Suprapubic skin (tissue), 4 donors: Measurements from ENCODE around the gene FBH1. TPM values are rescaled to one million over a fixed set of nuclear protein-coding genes. Genes with fewer than 3 reads are reported as not detected.
"Not testable (repeated sequence)": the region's sequence is repeated elsewhere in the genome, so short reads cannot be mapped to it uniquely, and the experiment has no call there.

Experiments used
- DNase-seq, 2 donors: peaks; one replicate each; pipeline ENCODE4 v3.0.0-alpha.2; 2019; ENCODE audit warnings: low spot score in 2 of 2
- H3K27ac ChIP-seq: fragments of 200-600 bp; sonication (generic); one replicate; pipeline ENCODE4 v1.5.1; 2019
- H3K27me3 ChIP-seq: fragments of 200-600 bp; sonication (generic); one replicate; pipeline ENCODE4 v1.5.1; 2019
- H3K36me3 ChIP-seq: fragments of 200-600 bp; sonication (generic); one replicate; pipeline ENCODE4 v1.5.1; 2019
- H3K4me1 ChIP-seq: fragments of 200-600 bp; sonication (generic); one replicate; pipeline ENCODE4 v1.5.1; 2019
- H3K4me3 ChIP-seq: fragments of 200-600 bp; sonication (generic); one replicate; pipeline ENCODE4 v1.5.1; 2019; ENCODE audit warnings: mild to moderate bottlenecking
- H3K9me3 ChIP-seq: fragments of 200-600 bp; sonication (generic); one replicate; pipeline ENCODE4 v1.5.1; 2019
- EP300 ChIP-seq: sonication (generic); formaldehyde crosslinking; IDR thresholded peaks from one replicate; pipeline ENCODE4 v1.6.1; 2017; ENCODE audit warnings: antibody characterized with exemption
- POLR2A ChIP-seq, 2 donors: fragments of 450-650 bp; IDR thresholded peaks; one replicate each; pipeline ENCODE4 v1.6.1; 2017; ENCODE audit warnings: antibody characterized with exemption in 2 of 2, mild to moderate bottlenecking in 2 of 2, moderate library complexity in 2 of 2
- POLR2AphosphoS5 ChIP-seq, 3 donors: sonication (generic); formaldehyde crosslinking; IDR thresholded peaks; one replicate each; pipeline ENCODE4 v1.6.1; 2017; ENCODE audit warnings: antibody characterized with exemption in 3 of 3
- WGBS: methylation state at CpG from one replicate; pipeline ENCODE4 v1.1.5; 2018; 5-methylcytosine and 5-hydroxymethylcytosine counted together
- total RNA-seq, 4 donors: library from RNA; depleted of rRNA; stranded (reverse); fragments of >200 nt; gene quantifications; one replicate each; pipeline ENCODE4 v1.1.0, GENCODE V29; 2016
- TF ChIP-seq, protein P1 (sequence below), 2 donors: fragments of 200-600 bp in 1 of 2; fragments of 450-650 bp in 1 of 2; sonication (generic) in 1 of 2; IDR thresholded peaks; one replicate each; pipeline ENCODE4 v1.5.1; 2016 to 2019; ENCODE audit warnings: antibody characterized with exemption in 2 of 2, mild to moderate bottlenecking in 1 of 2, moderate library complexity in 1 of 2

The FBH1 gene
- total RNA-seq, 4 donors from 2014 or later = 70.9 to 131 (median 90.6) TPM

GRCh38 chr10:5844345-5845055 lies 45.5 kb upstream of the FBH1 start:
- H3K4me3 ChIP-seq = no peak overlapping the region
- DNase-seq = no peak
- H3K36me3 ChIP-seq = no peaks in the 10 kb centered on the region
- H3K9me3 ChIP-seq = no peaks in the 10 kb centered on the region
- H3K27ac ChIP-seq = peak overlapping the region; percentile 29
- WGBS = 47% methylated on average over 13 of the region's 13 CpGs
- H3K27me3 ChIP-seq = no peaks in the 10 kb centered on the region
- no peak for TF ChIP-seq POLR2AphosphoS5 (IDR thresholded peaks at IDR 0.05)
- TF ChIP-seq EP300 = no peak
- TF ChIP-seq POLR2A (IDR thresholded peaks at IDR 0.05) = no peak
- TF ChIP-seq, protein P1, sequence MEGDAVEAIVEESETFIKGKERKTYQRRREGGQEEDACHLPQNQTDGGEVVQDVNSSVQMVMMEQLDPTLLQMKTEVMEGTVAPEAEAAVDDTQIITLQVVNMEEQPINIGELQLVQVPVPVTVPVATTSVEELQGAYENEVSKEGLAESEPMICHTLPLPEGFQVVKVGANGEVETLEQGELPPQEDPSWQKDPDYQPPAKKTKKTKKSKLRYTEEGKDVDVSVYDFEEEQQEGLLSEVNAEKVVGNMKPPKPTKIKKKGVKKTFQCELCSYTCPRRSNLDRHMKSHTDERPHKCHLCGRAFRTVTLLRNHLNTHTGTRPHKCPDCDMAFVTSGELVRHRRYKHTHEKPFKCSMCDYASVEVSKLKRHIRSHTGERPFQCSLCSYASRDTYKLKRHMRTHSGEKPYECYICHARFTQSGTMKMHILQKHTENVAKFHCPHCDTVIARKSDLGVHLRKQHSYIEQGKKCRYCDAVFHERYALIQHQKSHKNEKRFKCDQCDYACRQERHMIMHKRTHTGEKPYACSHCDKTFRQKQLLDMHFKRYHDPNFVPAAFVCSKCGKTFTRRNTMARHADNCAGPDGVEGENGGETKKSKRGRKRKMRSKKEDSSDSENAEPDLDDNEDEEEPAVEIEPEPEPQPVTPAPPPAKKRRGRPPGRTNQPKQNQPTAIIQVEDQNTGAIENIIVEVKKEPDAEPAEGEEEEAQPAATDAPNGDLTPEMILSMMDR (IDR thresholded peaks at IDR 0.05) = no peak
- H3K4me1 ChIP-seq = peaks cover 7% of the 10 kb centered on the region

DNA sequence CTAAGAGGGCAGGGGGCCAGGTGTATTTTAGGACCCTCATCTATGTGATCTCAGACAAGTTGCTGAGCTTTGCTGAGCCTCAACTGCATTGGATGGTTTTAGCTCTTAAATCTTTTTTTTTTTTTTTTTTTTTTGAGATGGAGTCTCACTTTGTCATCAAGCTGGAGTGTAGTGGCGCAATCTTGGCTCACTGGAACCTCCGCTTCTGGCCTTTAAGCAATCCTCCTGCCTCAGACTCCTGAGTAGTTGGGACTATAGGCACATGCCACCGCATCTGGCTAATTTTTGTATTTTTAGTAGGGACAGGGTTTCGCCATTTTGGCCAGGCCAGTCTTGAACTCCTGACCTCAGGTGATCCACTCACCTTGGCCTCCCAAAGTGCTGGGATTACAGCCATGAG lies 43.4 kb upstream of the FBH1 start:
- not testable (repeated sequence) for H3K36me3 ChIP-seq, H3K4me1 ChIP-seq, H3K4me3 ChIP-seq, DNase-seq, H3K9me3 ChIP-seq, H3K27me3 ChIP-seq, H3K27ac ChIP-seq
- WGBS = 89% methylated on average over 4 of the region's 4 CpGs

- WGBS = 67% methylated on average over 5 of the region's 5 CpGs
- Histone ChIP-seq H3K9me3 (no peaks in the 10 kb centered on the region), H3K4me3 (no peak overlapping the region), H3K4me1 (no peaks in the 10 kb centered on the region), H3K27me3 (no peaks in the 10 kb centered on the region), H3K36me3 (no peaks in the 10 kb centered on the region), H3K27ac (no peak overlapping the region)
- no peak for DNase-seq
- TF ChIP-seq EP300 = no peak
- TF ChIP-seq POLR2AphosphoS5 (IDR thresholded peaks at IDR 0.05) = no peak
- TF ChIP-seq POLR2A (IDR thresholded peaks at IDR 0.05) = no peak
- TF ChIP-seq, protein P1 (IDR thresholded peaks at IDR 0.05) = no peak
These were observed 35.9 kb upstream of the FBH1 start for GRCh38 chr10:5854131-5854475.

- no peak overlapping the region for H3K27ac ChIP-seq
- H3K36me3 ChIP-seq = no peaks in the 10 kb centered on the region
- H3K27me3 ChIP-seq = no peaks in the 10 kb centered on the region
- TF ChIP-seq, protein P1 (IDR thresholded peaks at IDR 0.05) = no peak
- TF ChIP-seq EP300 (no peak), POLR2A (IDR thresholded peaks at IDR 0.05) (no peak), POLR2AphosphoS5 (IDR thresholded peaks at IDR 0.05) (no peak)
- H3K9me3 ChIP-seq = no peaks in the 10 kb centered on the region
- no peak for DNase-seq
- no peaks in the 10 kb centered on the region for H3K4me1 ChIP-seq
- 81% methylated on average over 18 of the region's 18 CpGs for WGBS
- no peak overlapping the region for H3K4me3 ChIP-seq
These were observed 33.9 kb upstream of the FBH1 start for GRCh38 chr10:5855979-5856700.

DNA sequence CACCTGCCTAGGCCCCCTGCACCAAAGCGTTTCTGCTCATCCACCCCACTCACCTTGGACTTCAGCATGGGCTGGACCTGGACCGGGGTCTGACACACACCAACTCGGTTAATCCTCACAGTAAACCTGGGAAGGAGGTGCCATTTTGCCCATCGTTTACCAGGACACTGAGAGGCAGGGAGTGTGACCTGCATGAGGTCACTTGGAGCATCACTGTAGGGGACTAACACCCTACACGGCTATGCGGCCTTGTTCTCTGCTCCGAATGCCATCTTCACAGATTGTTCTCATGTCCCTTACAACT lies 33.4 kb upstream of the FBH1 start:
- Histone ChIP-seq H3K27ac (no peak overlapping the region), H3K36me3 (no peaks in the 10 kb centered on the region), H3K4me3 (no peak overlapping the region), H3K9me3 (no peaks in the 10 kb centered on the region), H3K27me3 (no peaks in the 10 kb centered on the region), H3K4me1 (no peaks in the 10 kb centered on the region)
- 80% methylated on average over 7 of the region's 7 CpGs for WGBS
- TF ChIP-seq POLR2AphosphoS5 (IDR thresholded peaks at IDR 0.05) (no peak), POLR2A (IDR thresholded peaks at IDR 0.05) (no peak), EP300 (no peak)
- TF ChIP-seq, protein P1 (IDR thresholded peaks at IDR 0.05) = no peak
- no peak for DNase-seq
